HepG2 (cell line): ENCODE results near the gene ROMO1. TPM values are rescaled to one million over a fixed set of nuclear protein-coding genes. Genes with fewer than 3 reads are reported as not detected.

ENCODE experiments used
- ATAC-seq: fragments of 200-7000 bp; cut with Tn5 transposase; 3 replicates; pipeline ENCODE4 v1.9.1; 2020; ENCODE audit warnings: mild to moderate bottlenecking, moderate library complexity
- BruUV-seq: library from RNA; stranded (reverse); fragments of 400-500 nt; replicated peaks from 2 replicates; lab custom pipeline; 2021; lab: Mats Ljungman, UMichigan
- CTCF ChIA-PET: fragments of 300-600 bp; formaldehyde crosslinking; extraction: SDS; loops from one replicate; lab custom pipeline; 2021; ENCODE audit warnings: low total read pairs, inconsistent platforms, low intra/inter-chr PET ratio; lab: Yijun Ruan, JAX
- POLR2A ChIA-PET: fragments of 350-600 bp; sonication (Branson Sonifier 250); formaldehyde crosslinking; loops from one replicate; lab custom pipeline; 2020; ENCODE audit warnings: antibody characterized with exemption, inconsistent platforms; lab: Yijun Ruan, JAX
- DNase-seq: peaks from one replicate; pipeline ENCODE4 v3.0.0-alpha.2; 2015; ENCODE audit warnings: low spot score
- FAIRE-seq: peaks from 3 replicates; lab custom pipeline; 2011; peaks lifted over from hg19 to GRCh38; lab: Jason Lieb, UNC
- H2AFZ ChIP-seq: one replicate; pipeline ENCODE4 v1.6.1; 2011; ENCODE audit warnings: low read length, inconsistent platforms
- H3K27ac ChIP-seq: fragments of 300-600 bp; 3 replicates; pipeline ENCODE4 v1.8.0; 2011; ENCODE audit warnings: mixed run types, mild to moderate bottlenecking, mixed read lengths, low read length, inconsistent platforms; ENCODE audit not compliant: insufficient read depth; ENCODE audit errors: extremely low read length
- H3K27me3 ChIP-seq, 2 experiments: fragments of 200-600 bp in 1 of 2; 2 replicates in 1 of 2; 3 replicates in 1 of 2; pipeline versions ENCODE4 v1.6.0 to v1.8.0; 2011; ENCODE audit warnings: low read length in 2 of 2, mild to moderate bottlenecking in 2 of 2, moderate library complexity in 2 of 2, inconsistent platforms in 1 of 2; ENCODE audit not compliant: insufficient read depth in 2 of 2, control insufficient read depth in 1 of 2
- H3K36me3 ChIP-seq, 2 experiments: fragments of 200-600 bp in 1 of 2; replicated peaks in 1 of 2; 2 replicates in 1 of 2; 3 replicates in 1 of 2; pipeline versions ENCODE4 v1.5.1 to v1.8.0; 2011; ENCODE audit warnings: low read length in 2 of 2, inconsistent platforms in 1 of 2; ENCODE audit not compliant: insufficient read depth in 2 of 2, control insufficient read depth in 1 of 2
- H3K4me1 ChIP-seq: 2 replicates; pipeline ENCODE4 v1.5.1; 2012; ENCODE audit warnings: low read length, inconsistent platforms; ENCODE audit not compliant: insufficient read depth
- H3K4me2 ChIP-seq: 2 replicates; pipeline ENCODE4 v1.6.0; 2011; ENCODE audit warnings: low read depth, low read length, inconsistent platforms
- H3K4me3 ChIP-seq, 3 experiments: fragments of 200-600 bp in 1 of 3; sonication (generic), shearing (Covaris generic) in 1 of 3; replicated peaks in 1 of 3; 2 replicates each; pipeline ENCODE4 v1.5.1; 2011 to 2016; ENCODE audit warnings: low read length in 3 of 3, inconsistent platforms in 2 of 3, low read depth in 2 of 3, mild to moderate bottlenecking in 2 of 3, control low read depth in 1 of 3, mixed read lengths in 1 of 3; ENCODE audit not compliant: insufficient read depth in 1 of 3
- H3K79me2 ChIP-seq: one replicate; pipeline ENCODE4 v1.6.1; 2011; ENCODE audit warnings: low read length, inconsistent platforms; ENCODE audit not compliant: insufficient read depth
- H3K9ac ChIP-seq: 2 replicates; pipeline ENCODE4 v1.6.0; 2011; ENCODE audit warnings: mild to moderate bottlenecking, low read depth, low read length, inconsistent platforms; ENCODE audit not compliant: insufficient read depth
- H3K9me3 ChIP-seq: 2 replicates; pipeline ENCODE4 v1.5.1; 2012; ENCODE audit warnings: mild to moderate bottlenecking, low read length
- H4K20me1 ChIP-seq: 2 replicates; pipeline ENCODE4 v1.6.0; 2011; ENCODE audit warnings: inconsistent platforms, mild to moderate bottlenecking, low read length, moderate library complexity; ENCODE audit not compliant: insufficient read depth
- FOXJ3 ChIP-seq: sonication (generic); formaldehyde crosslinking; IDR thresholded peaks from 2 replicates; pipeline ENCODE4 v1.4.0; 2020; ENCODE audit warnings: missing genetic modification reagents, mild to moderate bottlenecking, borderline replicate concordance
- HIVEP1 ChIP-seq: sonication (generic); formaldehyde crosslinking; IDR thresholded peaks from 2 replicates; pipeline ENCODE4 v1.4.0; 2020; ENCODE audit warnings: mild to moderate bottlenecking, missing genetic modification reagents
- ISL2 ChIP-seq: sonication (generic); formaldehyde crosslinking; IDR thresholded peaks from 2 replicates; pipeline ENCODE4 v1.5.0; 2020; ENCODE audit warnings: missing genetic modification reagents
- PHF8 ChIP-seq: sonication (generic); formaldehyde crosslinking; IDR thresholded peaks from 2 replicates; pipeline ENCODE4 v1.5.0; 2020; ENCODE audit warnings: missing genetic modification reagents
- ZBTB42 ChIP-seq: sonication (generic); formaldehyde crosslinking; IDR thresholded peaks from 2 replicates; pipeline ENCODE4 v1.5.0; 2020; ENCODE audit warnings: mild to moderate bottlenecking, missing genetic modification reagents
- ZKSCAN5 ChIP-seq: sonication (generic); formaldehyde crosslinking; IDR thresholded peaks from 2 replicates; pipeline ENCODE4 v1.5.1; 2020; ENCODE audit warnings: mild to moderate bottlenecking, missing genetic modification reagents
- ZMAT3 ChIP-seq: sonication (generic); formaldehyde crosslinking; conservative IDR thresholded peaks from 2 replicates; pipeline ENCODE4 v1.7.0; 2021; ENCODE audit warnings: missing genetic modification reagents
- WGBS: methylation state at CpG from one replicate; pipeline ENCODE4 v1.1.6; 2017; ENCODE audit warnings: low lambda C conversion rate; 5-methylcytosine and 5-hydroxymethylcytosine counted together
- in situ Hi-C: cut with HindIII; loops from 2 replicates; pipeline ENCODE4 v1.10.0; 2017; ENCODE audit warnings: low pct_unique_long_range_greater_than_20kb; ENCODE audit not compliant: extremely low pct_ligation_motif_present
- intact Hi-C: fragments of 100-400 bp; cut with micrococcal nuclease; formaldehyde crosslinking; loops from one replicate; pipeline ENCODE4 v1.10.0; 2022; ENCODE audit not compliant: unreplicated experiment
- polyA plus RNA-seq, 8 experiments: library from polyadenylated mRNA; depleted of rRNA in 3 of 8; stranded (reverse) in 7 of 8; unstranded in 1 of 8; fragments of >200 nt; fragmentation: Illumina TruSeq in 4 of 8; extraction: Trizol in 4 of 8; gene quantifications; 2 replicates each; pipeline versions ENCODE4 v1.2.1 to v1.2.3, GENCODE V29; 2011 to 2016; ENCODE audit warnings: low read depth in 4 of 8, missing spikeins in 1 of 8, mixed read lengths in 1 of 8; ENCODE audit not compliant: insufficient read depth in 1 of 8
- total RNA-seq, 5 experiments: library from RNA; depleted of rRNA; stranded (reverse); fragments of >200 nt; fragmentation: Illumina TruSeq; extraction: Trizol; gene quantifications; 2 replicates each; pipeline ENCODE4 v1.2.3, GENCODE V29; 2016; ENCODE audit warnings: low read depth in 1 of 5
- TF ChIP-seq, protein P1 (sequence below): sonication (generic); formaldehyde crosslinking; IDR thresholded peaks from 2 replicates; pipeline ENCODE4 v1.5.0; 2020; ENCODE audit warnings: missing genetic modification reagents, mild to moderate bottlenecking, borderline replicate concordance
- TF ChIP-seq, protein P2 (sequence below): fragments of 450-650 bp; IDR thresholded peaks from 2 replicates; pipeline ENCODE4 v1.6.1; 2016
- TF ChIP-seq, protein P3 (sequence below): sonication (generic); formaldehyde crosslinking; IDR thresholded peaks from 2 replicates; pipeline ENCODE4 v1.5.0; 2020; ENCODE audit warnings: mild to moderate bottlenecking, low read depth, missing genetic modification reagents, borderline replicate concordance

Gene ROMO1
- total and polyA plus RNA-seq, 2 of the 13 experiments (the other 11 are each of a cell fraction or from before 2014, with no cell fraction given) = 636 to 755 TPM

DNA sequence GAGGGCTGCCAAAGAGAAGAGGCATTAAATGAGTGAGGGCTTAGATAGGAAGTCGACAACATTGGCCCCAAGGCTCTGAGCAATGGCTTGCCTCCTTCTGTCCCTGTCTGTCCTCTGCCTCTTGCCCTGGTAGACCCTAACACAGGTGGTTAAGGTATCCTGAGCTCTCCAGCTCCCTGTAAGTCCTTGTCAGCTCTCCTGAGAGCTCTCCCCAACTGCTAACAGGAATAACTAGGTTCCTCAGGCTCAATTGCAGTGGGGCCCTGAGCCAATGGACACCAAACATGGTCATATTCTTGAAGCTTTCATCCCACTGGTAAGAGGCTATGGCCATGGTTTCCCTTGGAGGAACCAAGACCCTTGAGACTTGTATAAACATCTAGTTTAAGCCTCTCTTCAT lies 29.5 kb upstream of the ROMO1 start:
- BruUV-seq = no TSS peak
- Histone ChIP-seq H4K20me1 (no peaks in the 10 kb centered on the region), H3K9ac (no peak overlapping the region), H3K79me2 (peaks cover under 1% of the 10 kb centered on the region), H2AFZ (no peak overlapping the region), H3K27me3 (no peaks in the 10 kb centered on the region), H3K27ac (no peak overlapping the region), H3K4me3 (no peak overlapping the region), H3K36me3 (peaks cover 21 to 47% of the 10 kb centered on the region in 2 experiments), H3K4me1 (peaks cover 5% of the 10 kb centered on the region; the same call in 1 of the 2 replicates)
- FAIRE-seq = no peak
- ChIA-PET POLR2A (no interaction called here), CTCF (no interaction called here)
- in situ Hi-C loops (no loop called here), intact Hi-C loops (no loop called here)
- ATAC-seq = no peak
- TF ChIP-seq PHF8 (CRISPR knock-in tag) = no peak
- TF ChIP-seq ZBTB42 (CRISPR knock-in tag) = no peak
- no peak for TF ChIP-seq HIVEP1 (CRISPR knock-in tag)
- no peak for TF ChIP-seq ISL2 (CRISPR knock-in tag)
- TF ChIP-seq ZKSCAN5 (CRISPR knock-in tag) = no peak
- no peak for TF ChIP-seq ZMAT3
- TF ChIP-seq, protein P1, sequence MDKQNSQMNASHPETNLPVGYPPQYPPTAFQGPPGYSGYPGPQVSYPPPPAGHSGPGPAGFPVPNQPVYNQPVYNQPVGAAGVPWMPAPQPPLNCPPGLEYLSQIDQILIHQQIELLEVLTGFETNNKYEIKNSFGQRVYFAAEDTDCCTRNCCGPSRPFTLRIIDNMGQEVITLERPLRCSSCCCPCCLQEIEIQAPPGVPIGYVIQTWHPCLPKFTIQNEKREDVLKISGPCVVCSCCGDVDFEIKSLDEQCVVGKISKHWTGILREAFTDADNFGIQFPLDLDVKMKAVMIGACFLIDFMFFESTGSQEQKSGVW (CRISPR knock-in tag) = no peak
- TF ChIP-seq, all 625 proteins: peak for 0
- WGBS = 46% methylated on average over 1 of the region's 1 CpG
- no peak for DNase-seq
- no peak overlapping the region for H3K4me2 ChIP-seq
- H3K9me3 ChIP-seq = no peaks in the 10 kb centered on the region

DNA sequence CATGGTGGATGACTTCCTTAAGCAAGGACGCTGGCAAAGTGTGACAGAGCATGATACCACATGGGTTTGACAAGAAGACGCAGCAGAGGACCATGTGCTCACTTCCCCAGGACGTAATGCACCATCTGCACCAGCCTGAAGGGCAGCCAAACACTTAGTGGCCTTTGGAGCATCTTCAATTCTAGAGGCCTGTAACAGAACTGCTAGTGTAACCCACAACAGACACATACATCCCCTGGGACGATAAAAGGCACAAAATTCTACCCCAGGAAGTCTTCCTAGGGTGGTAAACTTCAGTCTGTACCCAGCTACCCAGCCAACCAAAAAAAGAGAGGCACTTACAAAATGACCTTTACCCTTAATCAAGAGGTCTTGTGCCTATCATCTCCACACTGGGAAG lies 25.3 kb upstream of the ROMO1 start:
- no peak overlapping the region for H2AFZ ChIP-seq

More for the DNA sequence above, 25.3 kb upstream of the ROMO1 start:
- intact Hi-C loops (no loop called here), in situ Hi-C loops (no loop called here)
- DNase-seq = no peak
- POLR2A ChIA-PET = no interaction called here
- H3K27ac ChIP-seq = no peak overlapping the region
- no peaks in the 10 kb centered on the region for H3K27me3 ChIP-seq
- H3K9me3 ChIP-seq = no peaks in the 10 kb centered on the region
- H3K9ac ChIP-seq = no peak overlapping the region
- FAIRE-seq = no peak
- no TSS peak for BruUV-seq
- no peaks in the 10 kb centered on the region for H3K79me2 ChIP-seq
- CTCF ChIA-PET = no interaction called here
- WGBS = 97% methylated on average over 4 of the region's 4 CpGs
- H3K4me2 ChIP-seq = no peak overlapping the region
- no peak overlapping the region for H3K4me3 ChIP-seq
- peaks cover 21 to 49% of the 10 kb centered on the region in 2 experiments for H3K36me3 ChIP-seq
- no peaks in the 10 kb centered on the region for H3K4me1 ChIP-seq
- no peak for ATAC-seq
- H4K20me1 ChIP-seq = no peaks in the 10 kb centered on the region
- TF ChIP-seq, protein P2, sequence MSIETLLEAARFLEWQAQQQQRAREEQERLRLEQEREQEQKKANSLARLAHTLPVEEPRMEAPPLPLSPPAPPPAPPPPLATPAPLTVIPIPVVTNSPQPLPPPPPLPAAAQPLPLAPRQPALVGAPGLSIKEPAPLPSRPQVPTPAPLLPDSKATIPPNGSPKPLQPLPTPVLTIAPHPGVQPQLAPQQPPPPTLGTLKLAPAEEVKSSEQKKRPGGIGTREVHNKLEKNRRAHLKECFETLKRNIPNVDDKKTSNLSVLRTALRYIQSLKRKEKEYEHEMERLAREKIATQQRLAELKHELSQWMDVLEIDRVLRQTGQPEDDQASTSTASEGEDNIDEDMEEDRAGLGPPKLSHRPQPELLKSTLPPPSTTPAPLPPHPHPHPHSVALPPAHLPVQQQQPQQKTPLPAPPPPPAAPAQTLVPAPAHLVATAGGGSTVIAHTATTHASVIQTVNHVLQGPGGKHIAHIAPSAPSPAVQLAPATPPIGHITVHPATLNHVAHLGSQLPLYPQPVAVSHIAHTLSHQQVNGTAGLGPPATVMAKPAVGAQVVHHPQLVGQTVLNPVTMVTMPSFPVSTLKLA = peak; percentile 89
- TF ChIP-seq, protein P3, sequence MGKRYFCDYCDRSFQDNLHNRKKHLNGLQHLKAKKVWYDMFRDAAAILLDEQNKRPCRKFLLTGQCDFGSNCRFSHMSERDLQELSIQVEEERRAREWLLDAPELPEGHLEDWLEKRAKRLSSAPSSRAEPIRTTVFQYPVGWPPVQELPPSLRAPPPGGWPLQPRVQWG (CRISPR knock-in tag) = no peak
- no peak for TF ChIP-seq FOXJ3 (CRISPR knock-in tag)
